Measurements from ENCODE around the gene TOP2A. TPM values are rescaled to one million over a fixed set of nuclear protein-coding genes. Genes with fewer than 3 reads are reported as not detected.

TOP2A gene
- total RNA-seq, 4 donors from 2014 or later: 5.7 to 11.9 (median 8.2) TPM

- intact Hi-C loops (cut with DNase I; ENCODE audit: low total_unique reads): loop anchor here (10.0 kb wide), 1 partner anchor 231 kb away; no protein-coding TSS in a partner anchor
- 0 to 2% methylated on average over 22 to 35 of the region's 45 CpGs for WGBS, 2 donors
- H3K4me3 ChIP-seq (ENCODE audit: low read depth, poor library complexity, severe bottlenecking): peak overlapping the region; percentile 22
- DNase-seq (ENCODE audit: low spot score in 2 of 2): peak in 1 of 2 donors; percentile 94
- TF ChIP-seq, protein P1, sequence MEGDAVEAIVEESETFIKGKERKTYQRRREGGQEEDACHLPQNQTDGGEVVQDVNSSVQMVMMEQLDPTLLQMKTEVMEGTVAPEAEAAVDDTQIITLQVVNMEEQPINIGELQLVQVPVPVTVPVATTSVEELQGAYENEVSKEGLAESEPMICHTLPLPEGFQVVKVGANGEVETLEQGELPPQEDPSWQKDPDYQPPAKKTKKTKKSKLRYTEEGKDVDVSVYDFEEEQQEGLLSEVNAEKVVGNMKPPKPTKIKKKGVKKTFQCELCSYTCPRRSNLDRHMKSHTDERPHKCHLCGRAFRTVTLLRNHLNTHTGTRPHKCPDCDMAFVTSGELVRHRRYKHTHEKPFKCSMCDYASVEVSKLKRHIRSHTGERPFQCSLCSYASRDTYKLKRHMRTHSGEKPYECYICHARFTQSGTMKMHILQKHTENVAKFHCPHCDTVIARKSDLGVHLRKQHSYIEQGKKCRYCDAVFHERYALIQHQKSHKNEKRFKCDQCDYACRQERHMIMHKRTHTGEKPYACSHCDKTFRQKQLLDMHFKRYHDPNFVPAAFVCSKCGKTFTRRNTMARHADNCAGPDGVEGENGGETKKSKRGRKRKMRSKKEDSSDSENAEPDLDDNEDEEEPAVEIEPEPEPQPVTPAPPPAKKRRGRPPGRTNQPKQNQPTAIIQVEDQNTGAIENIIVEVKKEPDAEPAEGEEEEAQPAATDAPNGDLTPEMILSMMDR (IDR thresholded peaks at IDR 0.05): peak in 1 of 3 donors; percentile 23
- no peak for TF ChIP-seq POLR2A (IDR thresholded peaks at IDR 0.05)
Observed at GRCh38 chr17:40345161-40345993, 72.3 kb downstream of the TOP2A start.

DNA sequence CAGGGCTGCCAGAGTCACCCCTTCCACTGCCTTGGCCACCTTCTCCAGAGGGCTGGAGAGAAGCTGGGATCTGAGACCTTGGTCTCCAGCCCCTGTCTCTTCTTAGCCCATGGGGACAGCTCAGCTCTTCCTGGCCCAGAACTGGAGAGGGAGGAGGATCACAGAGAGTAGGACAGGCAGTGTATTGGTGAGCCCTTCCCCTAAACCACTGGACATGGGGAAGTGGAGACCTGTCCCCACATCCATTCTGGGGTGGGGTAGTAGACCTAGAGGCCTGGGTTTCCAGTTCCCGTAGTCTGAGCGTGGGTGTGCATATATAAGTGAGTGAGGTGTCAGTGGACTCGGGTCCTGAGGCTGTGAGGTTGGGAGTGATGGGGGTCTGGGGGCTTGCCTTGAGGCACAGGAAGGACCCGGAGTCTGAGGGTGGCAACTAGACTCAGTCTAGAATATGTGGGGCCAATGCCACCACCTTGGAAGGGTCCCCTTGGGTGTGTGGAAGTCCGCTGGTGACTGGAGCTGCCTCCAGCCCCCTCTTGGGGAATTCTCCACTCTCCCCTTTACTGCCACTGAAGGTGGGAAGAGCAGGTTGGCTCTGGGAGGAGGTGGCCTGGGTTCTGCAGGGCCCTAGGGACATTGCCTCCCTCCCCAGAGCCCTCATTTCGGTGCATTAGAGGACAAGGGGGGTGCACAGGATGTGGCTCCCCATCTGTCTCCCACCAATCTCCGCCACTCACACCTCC is 73.1 kb downstream of the TOP2A start:
- intact Hi-C loops (cut with DNase I; ENCODE audit: low total_unique reads): loop anchor here (10.0 kb wide), 1 partner anchor 230 kb away; no protein-coding TSS in a partner anchor
- TF ChIP-seq POLR2A (IDR thresholded peaks at IDR 0.05): no peak
- TF ChIP-seq, protein P1 (IDR thresholded peaks at IDR 0.05): no peak
- H3K4me3 ChIP-seq (ENCODE audit: low read depth, poor library complexity, severe bottlenecking): no peak overlapping the region
- 37 to 41% methylated on average over 7 of the region's 7 CpGs for WGBS, 2 donors
- DNase-seq (ENCODE audit: low spot score in 2 of 2): no peak

DNA sequence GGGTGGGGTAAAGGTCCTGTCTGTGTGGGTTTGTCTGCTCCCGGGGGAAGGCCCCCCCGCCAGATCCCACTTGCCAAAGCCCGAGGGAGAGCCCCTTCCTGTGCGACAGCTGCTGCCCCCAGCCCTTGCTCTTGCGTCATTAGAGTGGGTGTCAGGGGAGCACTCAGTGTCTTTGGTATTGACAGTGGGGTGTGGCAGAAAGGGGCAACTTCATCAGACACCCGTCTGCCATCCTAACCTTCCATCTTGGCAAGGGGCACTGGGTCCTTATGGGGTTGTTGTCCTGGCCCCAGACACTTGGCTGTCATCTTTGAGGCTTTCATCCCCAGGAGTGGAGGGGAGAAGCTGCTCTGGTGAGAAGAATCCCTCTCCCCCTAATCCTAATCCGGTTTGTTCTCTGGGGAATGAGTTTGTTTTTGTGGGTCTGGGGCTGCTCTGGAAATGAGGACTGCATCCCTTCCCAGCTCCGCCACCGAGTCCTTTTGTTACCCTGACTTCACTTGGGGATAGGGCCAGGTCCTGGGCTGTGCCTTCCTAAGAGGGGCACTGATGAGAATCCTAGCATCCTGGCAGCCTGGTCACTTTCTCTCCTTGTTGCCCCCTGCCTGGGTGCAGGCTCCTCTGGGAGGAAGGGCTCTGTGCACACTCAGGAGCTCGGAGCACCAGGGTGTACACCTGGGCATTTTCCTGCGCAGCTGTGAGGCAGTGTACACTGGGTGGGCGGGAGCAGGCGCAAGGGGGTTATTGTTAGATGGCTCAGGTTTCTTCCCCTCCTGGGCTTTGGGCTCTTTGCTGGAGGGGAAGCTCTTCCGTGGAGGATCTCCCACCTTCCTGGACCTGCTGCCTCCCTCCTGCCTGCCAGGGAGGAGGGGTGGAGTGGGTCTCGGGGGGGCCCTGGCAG is 74.2 kb downstream of the TOP2A start:
- H3K4me3 ChIP-seq (ENCODE audit: low read depth, poor library complexity, severe bottlenecking): peak overlapping the region; percentile 73
- no peak for DNase-seq (ENCODE audit: low spot score in 2 of 2)
- TF ChIP-seq, protein P1 (IDR thresholded peaks at IDR 0.05): no peak
- TF ChIP-seq POLR2A (IDR thresholded peaks at IDR 0.05): no peak
- 30 to 36% methylated on average over 13 to 14 of the region's 15 CpGs for WGBS, 2 donors
- intact Hi-C loops (cut with DNase I; ENCODE audit: low total_unique reads): loop anchor here (10.0 kb wide), 1 partner anchor 229 kb away; no protein-coding TSS in a partner anchor

- H3K4me3 ChIP-seq (ENCODE audit: low read depth, poor library complexity, severe bottlenecking): peak overlapping the region; percentile 73
- TF ChIP-seq, protein P1 (IDR thresholded peaks at IDR 0.05): no peak
- TF ChIP-seq POLR2A (IDR thresholded peaks at IDR 0.05): no peak
- DNase-seq (ENCODE audit: low spot score in 2 of 2): no peak
- WGBS, 2 donors: 13 to 24% methylated on average over 37 of the region's 38 CpGs
- intact Hi-C loops (cut with DNase I; ENCODE audit: low total_unique reads): loop anchor here (10.0 kb wide), 1 partner anchor 228 kb away; no protein-coding TSS in a partner anchor
Observed at GRCh38 chr17:40342504-40343218, 75.0 kb downstream of the TOP2A start.
